HepG2 (cell line): ENCODE measurements around the gene NAT9. TPM values are rescaled to one million over a fixed set of nuclear protein-coding genes. Genes with fewer than 3 reads are reported as not detected.

Experiments
- CHD4 ChIP-seq: fragments of 200-600 bp; sonication (generic); IDR thresholded peaks from 2 replicates; pipeline ENCODE4 v1.7.0; 2017; ENCODE audit warnings: mild to moderate bottlenecking, low read length, borderline replicate concordance
- CTCF ChIP-seq: sonication (generic); formaldehyde crosslinking; IDR thresholded peaks from 2 replicates; pipeline ENCODE4 v1.5.0; 2020; ENCODE audit warnings: mild to moderate bottlenecking, missing genetic modification reagents, moderate library complexity
- ELF3 ChIP-seq: IDR thresholded peaks from 2 replicates; pipeline ENCODE4 v1.6.1; 2016; ENCODE audit warnings: missing genetic modification reagents, missing compliant biosample characterization
- IKZF4 ChIP-seq: sonication (generic); formaldehyde crosslinking; IDR thresholded peaks from 2 replicates; pipeline ENCODE4 v1.5.1; 2020; ENCODE audit warnings: borderline replicate concordance, mild to moderate bottlenecking, low read depth, missing genetic modification reagents; ENCODE audit errors: not compliant biosample characterization
- KDM5B ChIP-seq: sonication (generic); formaldehyde crosslinking; IDR thresholded peaks from 2 replicates; pipeline ENCODE4 v1.4.0; 2020; ENCODE audit warnings: missing genetic modification reagents, mild to moderate bottlenecking, borderline replicate concordance
- KDM6A ChIP-seq: IDR thresholded peaks from 2 replicates; pipeline ENCODE4 v1.6.1; 2016; ENCODE audit warnings: low read depth
- KLF12 ChIP-seq: sonication (generic); formaldehyde crosslinking; IDR thresholded peaks from 2 replicates; pipeline ENCODE4 v1.4.0; 2020; ENCODE audit warnings: missing genetic modification reagents, borderline replicate concordance
- MIER3 ChIP-seq: IDR thresholded peaks from 2 replicates; pipeline ENCODE4 v1.6.1; 2016; ENCODE audit warnings: missing compliant biosample characterization, borderline replicate concordance
- NCOA2 ChIP-seq: sonication (generic); formaldehyde crosslinking; IDR thresholded peaks from 2 replicates; pipeline ENCODE4 v1.8.0; 2022; ENCODE audit warnings: inconsistent platforms
- PHF20 ChIP-seq: sonication (generic); formaldehyde crosslinking; IDR thresholded peaks from 2 replicates; pipeline ENCODE4 v1.5.0; 2020; ENCODE audit warnings: mild to moderate bottlenecking, missing genetic modification reagents
- PHF8 ChIP-seq: sonication (generic); formaldehyde crosslinking; IDR thresholded peaks from 2 replicates; pipeline ENCODE4 v1.5.0; 2020; ENCODE audit warnings: missing genetic modification reagents
- PLSCR1 ChIP-seq: sonication (generic); formaldehyde crosslinking; IDR thresholded peaks from 2 replicates; pipeline ENCODE4 v1.5.0; 2020; ENCODE audit warnings: missing genetic modification reagents, mild to moderate bottlenecking, borderline replicate concordance
- PRDM10 ChIP-seq: sonication (generic); formaldehyde crosslinking; IDR thresholded peaks from 2 replicates; pipeline ENCODE4 v1.4.0; 2020; ENCODE audit warnings: low read depth, missing genetic modification reagents
- SETDB1 ChIP-seq: sonication (generic); formaldehyde crosslinking; IDR thresholded peaks from 2 replicates; pipeline ENCODE4 v1.5.1; 2020; ENCODE audit warnings: missing genetic modification reagents, mild to moderate bottlenecking, borderline replicate concordance
- SIX1 ChIP-seq: sonication (generic); formaldehyde crosslinking; IDR thresholded peaks from 2 replicates; pipeline ENCODE4 v1.4.0; 2020; ENCODE audit warnings: missing genetic modification reagents, borderline replicate concordance
- SMAD1 ChIP-seq: sonication (generic); formaldehyde crosslinking; IDR thresholded peaks from 2 replicates; pipeline ENCODE4 v1.4.0; 2020; ENCODE audit warnings: missing genetic modification reagents, low read depth, mild to moderate bottlenecking, borderline replicate concordance
- SMYD3 ChIP-seq: sonication (generic); formaldehyde crosslinking; IDR thresholded peaks from 2 replicates; pipeline ENCODE4 v1.8.1; 2023; ENCODE audit warnings: mild to moderate bottlenecking, missing genetic modification reagents
- TARDBP ChIP-seq: sonication (generic); formaldehyde crosslinking; IDR thresholded peaks from 2 replicates; pipeline ENCODE4 v1.8.0; 2022; ENCODE audit warnings: mild to moderate bottlenecking, missing genetic modification reagents
- TERF1 ChIP-seq: sonication (generic); formaldehyde crosslinking; IDR thresholded peaks from 2 replicates; pipeline ENCODE4 v1.8.0; 2022; ENCODE audit warnings: mild to moderate bottlenecking, missing genetic modification reagents, moderate library complexity
- ZBTB7A ChIP-seq: sonication (generic); formaldehyde crosslinking; IDR thresholded peaks from 2 replicates; pipeline ENCODE4 v1.8.0; 2022; ENCODE audit warnings: mild to moderate bottlenecking, missing genetic modification reagents
- ZKSCAN8 ChIP-seq: IDR thresholded peaks from 2 replicates; pipeline ENCODE4 v1.6.1; 2016; ENCODE audit warnings: borderline replicate concordance, missing genetic modification reagents, missing compliant biosample characterization
- ZNF547 ChIP-seq: sonication (generic); formaldehyde crosslinking; IDR thresholded peaks from 2 replicates; pipeline ENCODE4 v1.5.1; 2020; ENCODE audit warnings: mild to moderate bottlenecking, missing genetic modification reagents
- ZNF558 ChIP-seq: sonication (generic); formaldehyde crosslinking; IDR thresholded peaks from 2 replicates; pipeline ENCODE4 v1.9.0; 2022; ENCODE audit warnings: mild to moderate bottlenecking, missing genetic modification reagents, borderline replicate concordance
- polyA plus RNA-seq, 8 experiments: library from polyadenylated mRNA; depleted of rRNA in 3 of 8; stranded (reverse) in 7 of 8; unstranded in 1 of 8; fragments of >200 nt; fragmentation: Illumina TruSeq in 4 of 8; extraction: Trizol in 4 of 8; gene quantifications; 2 replicates each; pipeline versions ENCODE4 v1.2.1 to v1.2.3, GENCODE V29; 2011 to 2016; ENCODE audit warnings: low read depth in 4 of 8, missing spikeins in 1 of 8, mixed read lengths in 1 of 8; ENCODE audit not compliant: insufficient read depth in 1 of 8
- total RNA-seq, 5 experiments: library from RNA; depleted of rRNA; stranded (reverse); fragments of >200 nt; fragmentation: Illumina TruSeq; extraction: Trizol; gene quantifications; 2 replicates each; pipeline ENCODE4 v1.2.3, GENCODE V29; 2016; ENCODE audit warnings: low read depth in 1 of 5

The NAT9 gene
- total and polyA plus RNA-seq, 2 of the 13 experiments (the other 11 are each of a cell fraction or from before 2014, with no cell fraction given), result 39.7 to 44.2 TPM

GRCh38 chr17:74749279-74750038 is 26.7 kb downstream of the NAT9 start (continued):
- TF ChIP-seq CTCF, result no peak
- no peak; the same call in 1 of the 2 replicates for TF ChIP-seq TARDBP
- TF ChIP-seq KDM6A (CRISPR knock-in tag), result no peak
- TF ChIP-seq PRDM10 (CRISPR knock-in tag), result no peak
- no peak for TF ChIP-seq SIX1 (CRISPR knock-in tag)
- no peak for TF ChIP-seq KLF12 (CRISPR knock-in tag)
- 0 out of 2 replicates have a peak, but pooled peaks have one; percentile 5 for TF ChIP-seq PHF20
- TF ChIP-seq KDM5B (CRISPR knock-in tag), result no peak
- TF ChIP-seq IKZF4, result no peak
- TF ChIP-seq SETDB1 (CRISPR knock-in tag), result no peak
- no peak for TF ChIP-seq ZKSCAN8 (CRISPR knock-in tag)
- no peak; the same call in 1 of the 2 replicates for TF ChIP-seq TERF1 (CRISPR knock-in tag)
- TF ChIP-seq ZNF547 (CRISPR knock-in tag), result no peak
- TF ChIP-seq PLSCR1 (CRISPR knock-in tag), result no peak
- no peak for TF ChIP-seq SMAD1 (CRISPR knock-in tag)
- no peak for TF ChIP-seq MIER3
- peak; percentile 45; the same call in 1 of the 2 replicates for TF ChIP-seq ELF3 (CRISPR knock-in tag)
- TF ChIP-seq ZBTB7A, result no peak
- TF ChIP-seq NCOA2 (CRISPR knock-in tag), result no peak
- TF ChIP-seq SMYD3 (CRISPR knock-in tag), result no peak
- no peak for TF ChIP-seq CHD4
- peak; percentile 11; the same call in 1 of the 2 replicates for TF ChIP-seq PHF8
- TF ChIP-seq ZNF558 (CRISPR knock-in tag), result peak; percentile 3; the same call in 1 of the 2 replicates
